ENCODE results near the gene TBC1D30.

DNA sequence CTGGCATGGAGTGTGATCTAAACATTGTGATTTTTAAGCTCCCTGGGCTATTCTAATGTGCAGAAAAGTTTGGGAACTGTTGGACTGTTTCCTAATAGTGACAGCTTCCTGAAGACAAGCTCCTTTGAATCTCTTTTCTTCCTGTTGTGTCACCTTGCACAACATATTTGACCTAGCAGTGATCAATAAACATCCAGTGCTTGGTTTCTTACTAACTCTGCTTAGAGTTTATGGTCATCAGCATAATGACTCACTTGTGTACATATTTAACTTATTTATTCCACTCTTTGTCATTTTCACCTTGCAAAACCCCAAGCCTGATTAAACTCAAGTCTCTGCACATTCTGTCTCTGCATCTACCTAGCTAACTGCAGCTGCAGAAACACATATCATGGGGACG lies 27.3 kb upstream of the TBC1D30 start:
- TF ChIP-seq POLR2A (IDR thresholded peaks at IDR 0.05) (no peak), POLR2AphosphoS5 (IDR thresholded peaks at IDR 0.05) (no peak)
- TF ChIP-seq, protein P1, sequence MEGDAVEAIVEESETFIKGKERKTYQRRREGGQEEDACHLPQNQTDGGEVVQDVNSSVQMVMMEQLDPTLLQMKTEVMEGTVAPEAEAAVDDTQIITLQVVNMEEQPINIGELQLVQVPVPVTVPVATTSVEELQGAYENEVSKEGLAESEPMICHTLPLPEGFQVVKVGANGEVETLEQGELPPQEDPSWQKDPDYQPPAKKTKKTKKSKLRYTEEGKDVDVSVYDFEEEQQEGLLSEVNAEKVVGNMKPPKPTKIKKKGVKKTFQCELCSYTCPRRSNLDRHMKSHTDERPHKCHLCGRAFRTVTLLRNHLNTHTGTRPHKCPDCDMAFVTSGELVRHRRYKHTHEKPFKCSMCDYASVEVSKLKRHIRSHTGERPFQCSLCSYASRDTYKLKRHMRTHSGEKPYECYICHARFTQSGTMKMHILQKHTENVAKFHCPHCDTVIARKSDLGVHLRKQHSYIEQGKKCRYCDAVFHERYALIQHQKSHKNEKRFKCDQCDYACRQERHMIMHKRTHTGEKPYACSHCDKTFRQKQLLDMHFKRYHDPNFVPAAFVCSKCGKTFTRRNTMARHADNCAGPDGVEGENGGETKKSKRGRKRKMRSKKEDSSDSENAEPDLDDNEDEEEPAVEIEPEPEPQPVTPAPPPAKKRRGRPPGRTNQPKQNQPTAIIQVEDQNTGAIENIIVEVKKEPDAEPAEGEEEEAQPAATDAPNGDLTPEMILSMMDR (IDR thresholded peaks at IDR 0.05) = no peak

Data from suprapubic skin (tissue), 4 donors.